Hepatocyte (in vitro differentiated cells): Measurements from ENCODE around the gene MEF2C. TPM values are rescaled to one million over a fixed set of nuclear protein-coding genes. Genes with fewer than 3 reads are reported as not detected.
A peak's percentile ranks its signal among the peaks of the same experiment; 100 is the strongest.

Experiments
- DNase-seq: peaks from one replicate; pipeline ENCODE4 v3.0.0-alpha.2; 2016; ENCODE audit warnings: low spot score
- H2AFZ ChIP-seq: fragments of 200-600 bp; sonication (generic); 2 replicates; pipeline ENCODE4 v1.6.0; 2016; ENCODE audit warnings: antibody characterized with exemption, mild to moderate bottlenecking
- H3K27ac ChIP-seq: fragments of 200-600 bp; sonication (generic); 2 replicates; pipeline ENCODE4 v1.5.1; 2016; ENCODE audit warnings: mild to moderate bottlenecking
- H3K27me3 ChIP-seq: fragments of 200-600 bp; sonication (generic); 2 replicates; pipeline ENCODE4 v1.6.1; 2016
- H3K36me3 ChIP-seq: fragments of 200-600 bp; sonication (generic); replicated peaks from 2 replicates; pipeline ENCODE4 v1.5.1; 2016; ENCODE audit warnings: low read depth; ENCODE audit not compliant: insufficient read depth
- H3K4me1 ChIP-seq: fragments of 200-600 bp; sonication (generic); 2 replicates; pipeline ENCODE4 v1.5.1; 2016; ENCODE audit warnings: mild to moderate bottlenecking, moderate library complexity; ENCODE audit not compliant: insufficient read depth
- H3K4me2 ChIP-seq: fragments of 200-600 bp; sonication (generic); 2 replicates; pipeline ENCODE4 v1.6.0; 2016
- H3K4me3 ChIP-seq: fragments of 200-600 bp; sonication (generic); 2 replicates; pipeline ENCODE4 v1.5.1; 2016; ENCODE audit warnings: mild to moderate bottlenecking
- H3K79me2 ChIP-seq: fragments of 200-600 bp; sonication (generic); 2 replicates; pipeline ENCODE4 v1.6.0; 2017; ENCODE audit warnings: mild to moderate bottlenecking
- H3K9me2 ChIP-seq: fragments of 200-600 bp; sonication (generic); replicated peaks from 2 replicates; pipeline ENCODE4 v1.6.0; 2017; ENCODE audit warnings: mild to moderate bottlenecking; ENCODE audit not compliant: insufficient read depth
- H3K9me3 ChIP-seq: fragments of 200-600 bp; sonication (generic); 2 replicates; pipeline ENCODE4 v1.5.1; 2016; ENCODE audit warnings: low read depth, mild to moderate bottlenecking
- H4K20me1 ChIP-seq: fragments of 200-600 bp; sonication (generic); 2 replicates; pipeline ENCODE4 v1.6.0; 2016; ENCODE audit warnings: mild to moderate bottlenecking; ENCODE audit not compliant: insufficient read depth, poor library complexity, severe bottlenecking
- EZH2 ChIP-seq: fragments of 200-600 bp; sonication (generic); IDR thresholded peaks from 2 replicates; pipeline ENCODE4 v1.6.1; 2016; ENCODE audit warnings: antibody characterized with exemption, mild to moderate bottlenecking, borderline replicate concordance
- EZH2phosphoT487 ChIP-seq: fragments of 200-600 bp; sonication (generic); IDR thresholded peaks from one replicate; pipeline ENCODE4 v1.6.1; 2018; ENCODE audit warnings: antibody characterized with exemption, mild to moderate bottlenecking, low read depth, moderate library complexity; ENCODE audit not compliant: unreplicated experiment, severe bottlenecking
- WGBS: methylation state at CpG from one replicate; pipeline ENCODE4 v1.1.6; 2016; ENCODE audit warnings: low lambda C conversion rate; ENCODE audit errors: missing lambda C conversion rate; 5-methylcytosine and 5-hydroxymethylcytosine counted together
- polyA plus RNA-seq: library from polyadenylated mRNA; unstranded; fragments of >200 nt; fragmentation: Nextera tagmentation; extraction: Ambion mirVana; gene quantifications from 2 replicates; pipeline ENCODE4 v1.2.1, GENCODE V29; 2016
- total RNA-seq: library from RNA; depleted of rRNA; stranded (reverse); fragments of >200 nt; gene quantifications from 2 replicates; pipeline ENCODE4 v1.2.3, GENCODE V29; 2014
- TF ChIP-seq, protein P1 (sequence below): fragments of 200-600 bp; sonication (generic); IDR thresholded peaks from 2 replicates; pipeline ENCODE4 v1.5.1; 2016; ENCODE audit warnings: antibody characterized with exemption, mild to moderate bottlenecking; ENCODE audit not compliant: poor library complexity

The MEF2C gene
- total and polyA plus RNA-seq, 2 experiments from 2014 or later: 5.9 to 14.6 TPM

DNA sequence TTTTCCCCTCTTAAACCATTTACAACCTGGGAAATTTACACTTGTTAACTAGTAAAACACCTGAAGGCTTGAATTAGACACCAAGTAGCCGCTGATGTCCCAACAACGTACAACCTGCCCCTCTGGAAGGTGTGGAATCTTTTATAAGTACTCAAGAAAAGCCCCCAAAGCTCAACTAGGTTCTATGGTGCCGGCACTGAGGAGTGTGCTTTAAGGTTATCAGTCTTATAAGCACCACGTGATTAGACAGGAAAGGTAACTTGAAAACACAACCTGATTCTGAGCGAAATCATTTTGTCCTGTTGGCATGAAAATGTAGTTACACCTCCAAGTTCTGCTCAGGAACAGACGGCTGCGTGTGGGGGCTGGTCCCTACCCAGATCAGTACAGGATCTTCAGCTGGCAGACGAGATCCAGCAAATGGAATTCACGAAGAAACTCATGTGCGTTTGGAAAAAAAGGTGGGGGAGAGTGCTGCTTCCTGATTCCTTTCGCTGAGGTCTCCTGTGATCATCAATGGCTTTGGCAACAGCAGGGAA lies 195.5 kb downstream of the MEF2C start:
- no peak overlapping the region for H3K4me3 ChIP-seq
- no peak for DNase-seq
- peaks cover 12% of the 10 kb centered on the region for H3K4me1 ChIP-seq
- H3K9me3 ChIP-seq: no peaks in the 10 kb centered on the region
- no peak overlapping the region for H3K27ac ChIP-seq
- no peaks in the 10 kb centered on the region for H4K20me1 ChIP-seq
- no peak overlapping the region for H2AFZ ChIP-seq
- no peak overlapping the region for H3K4me2 ChIP-seq
- no peaks in the 10 kb centered on the region for H3K79me2 ChIP-seq
- no peaks in the 10 kb centered on the region for H3K9me2 ChIP-seq
- WGBS: 4% methylated on average over 11 of the region's 11 CpGs
- H3K36me3 ChIP-seq: no peaks in the 10 kb centered on the region
- TF ChIP-seq, protein P1, sequence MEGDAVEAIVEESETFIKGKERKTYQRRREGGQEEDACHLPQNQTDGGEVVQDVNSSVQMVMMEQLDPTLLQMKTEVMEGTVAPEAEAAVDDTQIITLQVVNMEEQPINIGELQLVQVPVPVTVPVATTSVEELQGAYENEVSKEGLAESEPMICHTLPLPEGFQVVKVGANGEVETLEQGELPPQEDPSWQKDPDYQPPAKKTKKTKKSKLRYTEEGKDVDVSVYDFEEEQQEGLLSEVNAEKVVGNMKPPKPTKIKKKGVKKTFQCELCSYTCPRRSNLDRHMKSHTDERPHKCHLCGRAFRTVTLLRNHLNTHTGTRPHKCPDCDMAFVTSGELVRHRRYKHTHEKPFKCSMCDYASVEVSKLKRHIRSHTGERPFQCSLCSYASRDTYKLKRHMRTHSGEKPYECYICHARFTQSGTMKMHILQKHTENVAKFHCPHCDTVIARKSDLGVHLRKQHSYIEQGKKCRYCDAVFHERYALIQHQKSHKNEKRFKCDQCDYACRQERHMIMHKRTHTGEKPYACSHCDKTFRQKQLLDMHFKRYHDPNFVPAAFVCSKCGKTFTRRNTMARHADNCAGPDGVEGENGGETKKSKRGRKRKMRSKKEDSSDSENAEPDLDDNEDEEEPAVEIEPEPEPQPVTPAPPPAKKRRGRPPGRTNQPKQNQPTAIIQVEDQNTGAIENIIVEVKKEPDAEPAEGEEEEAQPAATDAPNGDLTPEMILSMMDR: no peak
- TF ChIP-seq EZH2phosphoT487: no peak
- peak; percentile 4 for TF ChIP-seq EZH2
- peaks cover 99% of the 10 kb centered on the region for H3K27me3 ChIP-seq

DNA sequence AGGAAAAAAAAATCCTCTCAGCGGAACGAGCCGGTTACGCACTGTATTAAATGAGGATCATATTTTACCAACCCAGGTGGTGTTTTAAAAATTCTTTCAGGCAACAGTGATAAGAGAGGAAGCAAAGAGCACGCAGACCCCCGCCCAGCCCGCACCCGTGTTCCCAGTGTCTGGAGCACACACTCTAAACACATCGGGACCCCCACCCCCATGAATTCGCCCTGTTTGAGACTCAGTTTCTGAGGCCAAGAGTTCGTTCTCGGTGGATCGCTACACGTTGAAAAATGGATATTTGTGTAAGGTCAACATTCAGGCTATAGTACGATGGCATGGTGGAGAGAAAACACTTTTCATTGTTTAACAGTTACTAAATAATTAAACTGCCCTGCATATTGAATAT lies 196.3 kb downstream of the MEF2C start:
- Histone ChIP-seq H3K79me2 (no peaks in the 10 kb centered on the region), H3K9me3 (no peaks in the 10 kb centered on the region), H2AFZ (no peak overlapping the region), H4K20me1 (no peaks in the 10 kb centered on the region), H3K27me3 (peaks cover 99% of the 10 kb centered on the region), H3K27ac (no peak overlapping the region), H3K36me3 (no peaks in the 10 kb centered on the region), H3K4me2 (no peak overlapping the region), H3K9me2 (no peaks in the 10 kb centered on the region), H3K4me3 (no peak overlapping the region), H3K4me1 (peaks cover 5% of the 10 kb centered on the region)
- TF ChIP-seq, protein P1: no peak
- TF ChIP-seq EZH2 (no peak), EZH2phosphoT487 (no peak)
- no peak for DNase-seq
- WGBS: 11% methylated on average over 15 of the region's 15 CpGs

DNA sequence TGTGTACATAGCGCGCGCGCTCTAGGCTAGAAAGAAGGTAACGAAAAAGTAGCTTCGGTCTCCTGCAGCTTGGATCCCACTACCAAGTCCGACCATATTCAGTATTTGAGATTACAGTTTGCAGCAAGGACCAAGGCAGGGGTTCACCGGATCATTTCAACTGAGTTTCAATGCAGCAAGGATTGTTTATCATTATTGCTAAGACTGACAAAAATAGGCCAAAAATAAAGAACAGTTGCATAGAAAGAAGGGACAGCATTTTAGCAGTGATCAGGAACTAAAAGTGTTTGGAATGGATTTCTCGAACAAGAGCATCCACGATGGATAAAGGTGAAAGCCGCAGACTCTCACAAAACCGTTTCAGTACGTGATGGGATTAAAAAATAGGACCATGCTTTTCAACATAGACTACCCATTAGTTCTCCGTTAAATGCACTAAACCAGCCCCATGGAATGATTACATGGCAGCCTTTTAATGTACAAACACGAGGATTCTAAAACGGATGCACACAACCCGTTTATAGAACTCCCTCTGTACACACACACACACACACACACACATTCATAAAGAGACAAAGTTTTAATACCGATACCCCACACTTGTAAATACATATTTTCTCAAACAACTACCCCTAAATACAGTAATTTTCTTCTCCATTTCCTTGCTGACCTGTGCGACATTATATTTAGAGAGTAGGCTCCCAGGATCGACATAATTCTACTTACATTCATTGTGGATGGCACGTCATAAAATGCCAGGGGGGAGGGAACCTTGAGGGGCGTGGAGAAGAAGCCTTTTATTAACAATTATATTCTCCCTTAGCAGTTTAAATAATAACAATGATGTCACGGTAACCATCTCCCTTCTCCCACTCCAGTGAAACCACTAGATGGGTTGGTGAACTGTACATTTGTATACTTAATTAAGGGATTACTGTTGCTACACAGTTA lies 197.1 kb downstream of the MEF2C start:
- Histone ChIP-seq H4K20me1 (no peaks in the 10 kb centered on the region), H3K9me3 (no peaks in the 10 kb centered on the region), H3K79me2 (no peaks in the 10 kb centered on the region), H2AFZ (no peak overlapping the region), H3K27me3 (peaks cover 99% of the 10 kb centered on the region), H3K27ac (no peak overlapping the region), H3K4me1 (no peaks in the 10 kb centered on the region), H3K9me2 (no peaks in the 10 kb centered on the region), H3K36me3 (no peaks in the 10 kb centered on the region), H3K4me2 (no peak overlapping the region), H3K4me3 (no peak overlapping the region)
- WGBS: 13% methylated on average over 21 of the region's 23 CpGs
- no peak for DNase-seq
- TF ChIP-seq, protein P1: no peak
- TF ChIP-seq EZH2: peak; percentile 79
